ENCODE data around the gene TBXAS1. TPM values are rescaled to one million over a fixed set of nuclear protein-coding genes. Genes with fewer than 3 reads are reported as not detected.

Gene TBXAS1
- total RNA-seq, result 13.5 and 14.3 TPM in 2 replicates

GRCh38 chr7:139829025-139829774, at the start of gene TBXAS1:
TBXAS1 (plus strand) TSS chr7:139829264; CDS start chr7:139829391, 127 bp downstream.

GRCh38 chr7:140062528-140063299, 233.7 kb downstream of the TBXAS1 start, which contains the start of gene PARP12:
PARP12 (minus strand) TSS chr7:140062951; CDS start chr7:140062847, 104 bp downstream.

Other genes starting within 250 kb of the TBXAS1 start
- 69.1 and 72.6 TPM in 2 replicates for gene HIPK2, start 51.3 kb upstream of the TBXAS1 start, total RNA-seq
- gene PARP12, start 233.7 kb downstream of the TBXAS1 start, total RNA-seq, result 11.9 and 12.6 TPM in 2 replicates

Measured in cardiac ventricle fibroblast (primary cell).